Stimulated activated naive B cell treated with anti-CD40 and anti-IgM and Interleukin-4, amounts not matched to agents 10 μg/mL and 1 μg/mL and 100 μg/mL, for 72 hours (primary cell): ENCODE data around the gene RAB18.
"Not testable (repeated sequence)": the region's sequence is repeated elsewhere in the genome, so short reads cannot be mapped to it uniquely, and the experiment has no call there.

Experiments used
- ATAC-seq, 2 donors: fragments of 150-1000 bp; cut with Tn5 transposase; replicated peaks; 2 replicates each; pipeline ENCODE4 v1.10.0; 2021; ENCODE audit warnings: moderate library complexity in 1 of 2
- DNase-seq: peaks from one replicate; pipeline ENCODE4 v3.0.0; 2021
- H3K27ac Mint-ChIP-seq: one replicate; pipeline ENCODE4 v1.8.0; 2022; ENCODE audit warnings: mild to moderate bottlenecking, mixed read lengths
- H3K27me3 Mint-ChIP-seq, 2 donors: one replicate each; pipeline ENCODE4 v1.8.0; 2022; ENCODE audit warnings: mixed read lengths in 2 of 2
- H3K36me3 Mint-ChIP-seq, 2 donors: one replicate each; pipeline ENCODE4 v1.8.0; 2022; ENCODE audit warnings: mixed read lengths in 2 of 2, mild to moderate bottlenecking in 1 of 2
- H3K4me1 Mint-ChIP-seq, 2 donors: one replicate each; pipeline ENCODE4 v1.8.0; 2022; ENCODE audit warnings: mixed read lengths in 2 of 2, mild to moderate bottlenecking in 1 of 2
- H3K4me3 Mint-ChIP-seq, 2 donors: one replicate each; pipeline ENCODE4 v1.8.0; 2022; ENCODE audit warnings: mild to moderate bottlenecking in 2 of 2, mixed read lengths in 2 of 2, moderate library complexity in 1 of 2
- H3K9me3 Mint-ChIP-seq, 2 donors: one replicate each; pipeline ENCODE4 v1.8.0; 2022; ENCODE audit warnings: mixed read lengths in 2 of 2, mild to moderate bottlenecking in 1 of 2

RAB18 gene

GRCh38 chr10:27547047-27547446 lies 42.9 kb downstream of the RAB18 start:
- Mint-ChIP-seq H3K36me3 (peaks cover 22 to 27% of the 10 kb centered on the region in 2 donors), H3K4me1 (no peaks in the 10 kb centered on the region), H3K9me3 (peaks cover 0 to 3% of the 10 kb centered on the region in 2 donors), H3K4me3 (no peak overlapping the region), H3K27ac (no peak overlapping the region), H3K27me3 (no peaks in the 10 kb centered on the region)
- ATAC-seq (no peak), DNase-seq (no peak)

GRCh38 chr10:27547482-27547881 lies 43.4 kb downstream of the RAB18 start:
- no peak for DNase-seq
- Mint-ChIP-seq H3K27ac (no peak overlapping the region), H3K27me3 (no peaks in the 10 kb centered on the region), H3K4me3 (no peak overlapping the region), H3K4me1 (no peaks in the 10 kb centered on the region), H3K36me3 (peaks cover 22 to 25% of the 10 kb centered on the region in 2 donors), H3K9me3 (peaks cover 0 to 3% of the 10 kb centered on the region in 2 donors)
- ATAC-seq, result no peak

GRCh38 chr10:27550823-27551222 lies 46.7 kb downstream of the RAB18 start:
- Mint-ChIP-seq H3K4me3 (no peak overlapping the region), H3K27me3 (no peaks in the 10 kb centered on the region), H3K9me3 (peaks cover 0 to 3% of the 10 kb centered on the region in 2 donors), H3K4me1 (no peaks in the 10 kb centered on the region), H3K27ac (no peak overlapping the region), H3K36me3 (peaks cover 13 to 14% of the 10 kb centered on the region in 2 donors)
- DNase-seq (no peak), ATAC-seq (no peak)

- no peak overlapping the region for H3K4me3 Mint-ChIP-seq
- no peaks in the 10 kb centered on the region for H3K9me3 Mint-ChIP-seq
- peak; percentile 68 to 71 for ATAC-seq
- H3K36me3 Mint-ChIP-seq, result no peaks in the 10 kb centered on the region
- H3K4me1 Mint-ChIP-seq, result no peaks in the 10 kb centered on the region
- no peak overlapping the region for H3K27ac Mint-ChIP-seq
- no peaks in the 10 kb centered on the region for H3K27me3 Mint-ChIP-seq
- DNase-seq, result peak; percentile 3
Measured at GRCh38 chr10:27558612-27559020, 54.5 kb downstream of the RAB18 start.

GRCh38 chr10:27561334-27561733 lies 57.2 kb downstream of the RAB18 start:
- peaks cover 0 to 3% of the 10 kb centered on the region in 2 donors for H3K36me3 Mint-ChIP-seq
- ATAC-seq, result no peak
- H3K4me3 Mint-ChIP-seq, result no peak overlapping the region
- no peaks in the 10 kb centered on the region for H3K27me3 Mint-ChIP-seq
- peaks cover 7 to 12% of the 10 kb centered on the region in 2 donors for H3K4me1 Mint-ChIP-seq
- DNase-seq, result no peak
- H3K27ac Mint-ChIP-seq, result no peak overlapping the region
- no peaks in the 10 kb centered on the region for H3K9me3 Mint-ChIP-seq

GRCh38 chr10:27564398-27564797 lies 60.3 kb downstream of the RAB18 start:
- Mint-ChIP-seq H3K9me3 (peaks cover 0 to 4% of the 10 kb centered on the region in 2 donors), H3K36me3 (peaks cover 0 to 6% of the 10 kb centered on the region in 2 donors), H3K27ac (peak overlapping the region; percentile 3), H3K4me3 (peak overlapping the region in 1 of 2 donors; percentile 11), H3K4me1 (peaks cover 10 to 19% of the 10 kb centered on the region in 2 donors), H3K27me3 (no peaks in the 10 kb centered on the region)
- ATAC-seq (peak in 1 of 2 donors; percentile 49), DNase-seq (no peak)

- Mint-ChIP-seq H3K27ac (no peak overlapping the region), H3K4me1 (peaks cover 10 to 19% of the 10 kb centered on the region in 2 donors), H3K4me3 (no peak overlapping the region), H3K36me3 (peaks cover 0 to 9% of the 10 kb centered on the region in 2 donors), H3K27me3 (no peaks in the 10 kb centered on the region), H3K9me3 (peaks cover 2 to 4% of the 10 kb centered on the region in 2 donors)
- ATAC-seq (no peak), DNase-seq (no peak)
Measured at GRCh38 chr10:27564880-27565279, 60.8 kb downstream of the RAB18 start.

GRCh38 chr10:27568196-27569175 lies 64.4 kb downstream of the RAB18 start:
- peaks cover 4 to 9% of the 10 kb centered on the region in 2 donors for H3K36me3 Mint-ChIP-seq
- no peak overlapping the region for H3K4me3 Mint-ChIP-seq
- DNase-seq (no peak), ATAC-seq (no peak)
- H3K4me1 Mint-ChIP-seq, result peaks cover 10 to 19% of the 10 kb centered on the region in 2 donors
- H3K27me3 Mint-ChIP-seq, result no peaks in the 10 kb centered on the region
- peaks cover 4% of the 10 kb centered on the region in 2 donors for H3K9me3 Mint-ChIP-seq
- no peak overlapping the region for H3K27ac Mint-ChIP-seq

- H3K27me3 Mint-ChIP-seq, result no peaks in the 10 kb centered on the region
- H3K27ac Mint-ChIP-seq, result no peak overlapping the region
- H3K4me1 Mint-ChIP-seq, result peaks cover 3 to 10% of the 10 kb centered on the region in 2 donors
- peaks cover 4 to 9% of the 10 kb centered on the region in 2 donors for H3K36me3 Mint-ChIP-seq
- DNase-seq, result no peak
- H3K9me3 Mint-ChIP-seq, result peaks cover 4% of the 10 kb centered on the region in 2 donors
- no peak overlapping the region for H3K4me3 Mint-ChIP-seq
- ATAC-seq, result no peak
Measured at GRCh38 chr10:27569946-27570345, 65.8 kb downstream of the RAB18 start.

GRCh38 chr10:27577038-27577437 lies 72.9 kb downstream of the RAB18 start:
- not testable (repeated sequence) for H3K9me3 Mint-ChIP-seq, H3K4me1 Mint-ChIP-seq, H3K27me3 Mint-ChIP-seq, ATAC-seq, H3K36me3 Mint-ChIP-seq, H3K4me3 Mint-ChIP-seq, DNase-seq, H3K27ac Mint-ChIP-seq

GRCh38 chr10:27578316-27578715 lies 74.2 kb downstream of the RAB18 start:
- ATAC-seq (no peak), DNase-seq (no peak)
- Mint-ChIP-seq H3K4me3 (no peak overlapping the region), H3K9me3 (peaks cover 0 to under 1% of the 10 kb centered on the region in 2 donors), H3K4me1 (no peaks in the 10 kb centered on the region), H3K27ac (no peak overlapping the region), H3K27me3 (peaks cover 0 to 4% of the 10 kb centered on the region in 2 donors), H3K36me3 (no peaks in the 10 kb centered on the region)

GRCh38 chr10:27581225-27581624 lies 77.1 kb downstream of the RAB18 start:
- DNase-seq (no peak), ATAC-seq (no peak)
- Mint-ChIP-seq H3K27me3 (peaks cover 0 to 6% of the 10 kb centered on the region in 2 donors), H3K36me3 (peaks cover 0 to 1% of the 10 kb centered on the region in 2 donors), H3K9me3 (peaks cover 0 to 3% of the 10 kb centered on the region in 2 donors), H3K4me1 (no peaks in the 10 kb centered on the region), H3K4me3 (no peak overlapping the region), H3K27ac (no peak overlapping the region)

- Mint-ChIP-seq H3K4me1 (no peaks in the 10 kb centered on the region), H3K27ac (no peak overlapping the region), H3K36me3 (peaks cover 1 to 9% of the 10 kb centered on the region in 2 donors), H3K9me3 (peaks cover 7 to 10% of the 10 kb centered on the region in 2 donors), H3K27me3 (peaks cover 24 to 31% of the 10 kb centered on the region in 2 donors), H3K4me3 (no peak overlapping the region)
- no peak for ATAC-seq
- DNase-seq, result no peak
Measured at GRCh38 chr10:27584302-27584701, 80.2 kb downstream of the RAB18 start.
